Fibroblast of skin of abdomen (primary cell): ENCODE results near the gene UBN2. TPM values are rescaled to one million over a fixed set of nuclear protein-coding genes. Genes with fewer than 3 reads are reported as not detected.
A peak's percentile ranks its signal among the peaks of the same experiment; 100 is the strongest.
"Not testable (repeated sequence)": the region's sequence is repeated elsewhere in the genome, so short reads cannot be mapped to it uniquely, and the experiment has no call there.

Source experiments
- DNase-seq: peaks from one replicate; pipeline ENCODE4 v3.0.0-alpha.2; 2013
- polyA plus RNA-seq, 2 experiments: library from polyadenylated mRNA; unstranded; fragments of 120-200 nt; gene quantifications; one replicate each; pipeline ENCODE4 v1.2.1, GENCODE V29; 2013; ENCODE audit not compliant: insufficient read length in 2 of 2

Gene UBN2
- polyA plus RNA-seq (2013, experiment 1 of 2; ENCODE audit: insufficient read length): 3.1 TPM
- polyA plus RNA-seq (2013, experiment 2 of 2; ENCODE audit: insufficient read length): 3.3 TPM

DNA sequence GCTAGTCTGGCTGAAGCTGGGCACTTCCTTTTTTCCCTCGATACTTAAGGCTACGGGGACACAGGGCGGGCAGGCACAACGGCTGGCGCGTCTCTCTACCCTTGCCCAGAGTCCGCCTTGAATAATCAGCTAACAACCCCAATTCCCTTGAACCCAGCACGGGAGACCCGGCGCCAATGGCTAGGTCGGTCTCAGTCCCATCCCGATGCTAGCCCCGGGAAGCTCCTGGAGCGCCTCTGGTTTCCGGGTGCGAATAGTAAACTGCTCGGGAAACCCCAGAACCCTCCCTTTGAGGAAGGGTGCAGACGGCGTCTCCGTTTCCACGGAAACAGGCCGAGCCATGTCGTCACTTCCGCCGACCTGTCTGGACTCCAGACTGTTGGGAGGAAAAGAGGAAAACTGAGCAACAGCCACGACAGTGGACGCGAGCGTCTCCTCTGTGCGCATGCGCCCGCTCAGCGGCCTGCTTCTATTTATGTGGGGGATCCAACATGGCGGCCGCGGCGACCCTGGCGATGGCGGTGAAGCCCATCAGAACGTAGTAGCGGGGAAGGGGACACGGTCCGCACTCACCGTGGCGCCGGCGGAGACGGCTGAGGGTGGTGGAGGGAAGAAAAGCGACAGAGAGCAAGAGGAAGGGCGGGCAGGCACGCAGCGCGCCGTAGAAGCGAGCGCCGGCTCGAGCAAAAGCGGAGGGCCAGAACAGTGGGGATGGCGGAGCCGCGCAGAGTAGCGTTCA lies at the start of gene UBN2:
UBN2 (plus strand) TSS at position 464 of the 739 bp plus-strand sequence; CDS start at position 712, 248 bp downstream.
- peak; percentile 97 for DNase-seq

DNA sequence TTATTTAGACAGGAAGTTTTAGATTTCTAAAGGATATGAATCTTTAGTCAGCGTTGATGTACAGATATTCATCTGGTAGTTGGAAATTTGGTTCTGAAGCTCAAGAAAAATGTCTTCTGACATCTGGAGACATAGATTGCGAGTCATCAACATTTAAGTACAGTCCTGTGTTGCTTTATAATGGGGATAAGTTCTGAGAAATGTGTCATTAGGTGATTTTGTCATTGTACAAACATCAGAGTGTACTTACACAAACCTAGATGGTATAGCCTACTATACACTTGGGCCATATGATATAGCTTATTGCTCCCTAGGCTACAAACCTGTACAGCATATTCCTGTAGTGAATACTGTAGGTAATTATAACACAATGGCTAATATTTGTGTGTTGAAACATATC lies 49.6 kb upstream of the UBN2 start:
- DNase-seq: peak; percentile 14

DNA sequence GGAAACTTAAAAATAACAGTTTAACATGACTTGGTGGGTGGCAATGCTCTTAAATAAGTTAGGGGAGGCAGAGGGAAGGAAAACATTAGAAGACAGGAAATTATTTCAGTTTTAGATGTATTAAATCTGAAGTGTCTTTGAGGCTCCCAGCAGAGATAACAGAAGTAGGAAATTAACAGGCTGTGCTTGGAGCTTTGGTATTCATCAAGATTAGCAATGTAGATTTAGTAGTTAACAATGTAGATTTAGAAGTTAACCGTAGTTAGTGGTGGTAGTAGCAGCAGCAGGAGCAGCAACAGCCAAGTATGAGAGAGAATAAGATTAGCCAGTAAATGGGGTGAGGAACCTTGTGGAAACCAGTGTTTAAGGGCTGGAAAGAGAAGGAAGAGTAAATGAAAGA lies 48.7 kb upstream of the UBN2 start:
- DNase-seq: no peak

DNA sequence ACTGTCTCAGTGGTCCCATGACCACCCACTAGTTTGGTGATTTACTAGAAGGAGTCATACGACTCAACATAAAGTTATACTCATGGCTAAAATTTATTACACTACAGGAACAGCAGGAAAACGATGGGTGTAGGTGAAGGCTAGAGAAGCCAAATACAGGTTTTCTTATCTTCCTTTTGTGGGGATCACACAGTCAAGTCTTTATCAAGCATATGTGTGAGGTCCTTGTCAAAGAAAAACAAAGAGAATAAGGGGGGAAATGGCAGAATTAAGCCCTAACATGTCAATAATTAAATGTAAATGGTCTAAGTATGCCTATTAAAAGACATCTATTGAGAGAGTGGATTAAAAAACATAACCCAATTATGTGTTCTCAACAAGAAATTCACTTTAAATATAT lies 47.8 kb upstream of the UBN2 start:
- DNase-seq: no peak

DNA sequence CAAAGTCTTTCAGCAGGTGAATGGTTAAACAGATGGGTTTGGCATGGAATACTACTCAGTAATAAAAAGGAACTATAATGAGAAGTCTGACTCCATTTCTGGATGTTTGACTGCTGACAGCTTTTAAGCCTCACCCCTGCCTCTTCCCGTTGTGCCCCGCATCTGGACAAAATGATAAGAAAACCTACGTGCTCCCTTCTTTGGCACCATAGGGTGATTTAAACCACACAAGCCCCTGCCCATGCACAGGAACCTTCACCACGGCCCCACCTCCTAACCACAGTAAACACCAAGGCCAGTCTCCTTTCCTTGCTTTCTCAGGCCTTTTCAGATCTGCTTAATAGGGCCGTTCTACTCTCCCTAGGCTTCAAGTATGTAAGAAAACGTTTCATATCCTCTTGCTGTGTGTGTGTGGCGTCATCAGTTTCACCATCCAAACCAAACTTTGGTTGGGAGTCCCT lies 47.1 kb upstream of the UBN2 start:
- DNase-seq: no peak

DNA sequence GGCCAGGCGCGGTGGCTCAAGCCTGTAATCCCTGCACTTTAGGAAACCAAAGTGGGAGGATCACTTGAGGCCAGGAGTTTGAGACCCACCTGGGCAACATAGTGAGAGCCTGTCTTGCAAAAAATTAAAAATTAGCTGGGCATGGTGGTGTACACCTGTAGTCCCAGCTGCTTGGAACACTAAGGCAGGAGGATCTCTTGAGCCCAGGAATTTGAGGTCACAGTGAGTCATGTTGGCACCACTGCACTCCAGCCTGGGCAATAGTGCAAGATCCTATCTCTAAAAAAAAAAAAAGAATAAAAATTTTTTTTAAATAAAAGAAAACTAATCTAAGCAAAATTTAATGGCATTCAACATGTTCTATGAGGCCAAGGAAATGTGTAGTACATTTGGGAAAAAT lies 44.9 kb upstream of the UBN2 start:
- no peak for DNase-seq

DNA sequence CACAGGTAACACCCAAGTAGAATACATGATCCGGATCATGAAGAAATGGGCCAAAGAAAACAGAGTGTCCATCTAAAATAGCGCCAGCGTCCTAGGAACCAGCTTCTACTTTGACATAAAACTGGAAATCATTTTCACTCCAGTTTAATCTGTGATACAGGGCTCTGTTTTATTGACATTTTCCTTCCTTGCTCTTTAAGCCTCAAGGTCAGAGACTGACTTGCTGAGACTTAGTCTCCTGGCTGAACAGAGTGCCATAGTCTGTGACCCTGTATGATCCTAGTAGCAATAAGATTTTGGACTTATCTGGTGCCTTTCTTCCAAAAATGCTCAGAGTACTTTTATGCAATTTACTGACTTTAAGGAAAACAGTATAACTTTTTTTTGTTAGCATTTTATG lies 41.7 kb upstream of the UBN2 start:
- no peak for DNase-seq

DNA sequence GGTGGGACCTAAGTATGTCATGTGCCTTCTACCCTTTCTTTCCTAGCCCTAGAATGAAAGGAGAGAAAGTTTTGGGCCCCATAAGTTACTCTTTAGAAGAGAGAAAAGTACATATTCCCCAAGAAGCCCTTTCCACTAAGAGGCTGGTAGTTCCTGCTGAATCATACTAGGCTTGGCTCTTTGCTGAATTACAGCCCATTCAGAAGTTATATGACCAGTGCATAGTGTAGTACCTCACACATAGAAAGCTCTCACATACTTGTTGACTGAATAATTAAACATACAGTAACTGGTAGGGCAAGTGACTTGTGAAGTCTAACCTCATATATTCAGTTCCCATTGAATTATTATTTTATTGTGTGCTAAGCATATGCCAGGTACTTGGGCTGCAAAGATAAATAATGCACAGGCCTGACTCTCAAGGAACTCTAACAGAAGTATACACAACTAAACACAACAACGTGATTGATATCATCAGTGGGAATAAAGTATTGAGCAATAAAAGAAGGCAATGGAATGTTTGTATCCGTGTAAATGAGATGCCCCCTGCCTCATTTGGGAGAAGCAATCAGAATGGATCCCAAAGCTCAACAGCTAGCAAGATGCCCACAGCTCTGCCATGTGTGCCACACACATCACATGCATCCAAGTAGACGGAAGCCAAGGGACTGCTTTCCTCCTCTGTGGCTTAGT lies 38.9 kb upstream of the UBN2 start:
- no peak for DNase-seq

DNA sequence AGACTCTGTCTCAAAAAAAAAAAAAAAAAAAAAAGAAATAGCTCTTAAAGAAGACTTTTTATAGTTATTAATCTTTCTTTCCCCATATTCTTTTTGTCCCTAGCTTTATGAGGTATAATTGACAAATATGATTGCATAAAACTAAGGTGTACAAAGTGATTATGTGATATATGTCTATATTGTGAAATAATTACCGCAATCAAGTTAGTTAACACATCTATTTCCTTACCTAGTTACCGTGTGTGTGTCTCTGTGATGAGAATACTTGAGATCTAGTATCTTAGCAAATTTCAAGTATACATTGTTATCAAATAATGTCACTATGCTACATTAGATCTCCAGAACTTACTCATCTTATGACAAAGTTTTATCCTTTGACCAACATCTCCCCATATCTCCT lies 30.7 kb upstream of the UBN2 start:
- no peak for DNase-seq

DNA sequence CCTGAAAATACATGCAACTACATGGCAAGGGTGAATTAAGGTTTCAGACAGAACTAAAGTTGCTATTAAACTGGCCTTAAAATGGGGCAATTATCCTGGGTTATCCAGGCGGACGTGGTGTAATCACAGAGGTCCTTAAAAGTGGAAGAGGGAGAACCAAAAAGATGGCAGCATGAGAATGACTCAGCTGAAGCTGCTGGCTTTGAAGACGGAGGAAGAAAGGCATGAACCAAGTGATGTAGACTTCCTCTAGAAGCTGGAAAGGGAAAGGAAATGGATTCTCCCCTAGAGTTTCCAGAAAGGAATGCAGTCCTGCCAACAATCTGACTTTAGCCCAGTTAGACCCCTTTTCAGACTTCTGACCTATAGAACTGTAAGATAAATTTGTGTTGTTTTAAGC lies 27.0 kb upstream of the UBN2 start:
- DNase-seq: no peak

DNA sequence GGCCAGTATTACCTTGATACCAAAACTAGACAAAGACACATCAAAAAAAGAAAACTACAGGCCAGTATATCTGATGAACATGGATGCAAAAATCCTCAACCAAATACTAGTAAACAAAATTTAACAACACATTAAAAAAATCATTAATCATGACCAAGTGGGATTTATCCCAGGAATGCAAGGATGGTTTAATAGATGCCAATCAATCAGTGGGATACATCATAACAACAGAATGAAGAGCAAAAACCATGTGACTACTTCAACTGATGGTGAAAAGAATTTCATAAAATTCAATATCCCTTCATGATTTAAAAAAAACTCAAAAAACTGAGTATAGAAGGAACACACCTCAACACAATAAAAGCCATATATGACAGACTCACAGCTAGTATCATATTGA lies 25.2 kb upstream of the UBN2 start:
- DNase-seq: no peak

DNA sequence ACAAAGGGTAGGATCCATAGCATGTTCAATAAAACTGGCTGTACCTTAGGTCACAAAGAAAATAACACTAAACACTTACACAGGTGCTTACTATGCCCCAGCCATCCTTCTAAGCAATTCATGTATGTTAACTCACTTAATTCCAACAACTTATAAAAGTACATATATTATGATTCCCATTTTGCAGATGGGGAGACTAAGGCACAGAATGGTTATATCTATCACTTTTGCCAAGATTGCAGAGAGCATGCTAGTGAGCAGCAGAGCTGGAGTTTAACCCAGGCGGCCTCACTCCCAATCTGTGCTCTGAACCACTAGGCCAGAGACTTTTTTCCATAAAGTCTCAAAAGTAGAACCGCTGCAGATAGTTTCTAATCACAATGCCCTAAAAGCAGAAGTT lies 18.9 kb upstream of the UBN2 start:
- DNase-seq: no peak

DNA sequence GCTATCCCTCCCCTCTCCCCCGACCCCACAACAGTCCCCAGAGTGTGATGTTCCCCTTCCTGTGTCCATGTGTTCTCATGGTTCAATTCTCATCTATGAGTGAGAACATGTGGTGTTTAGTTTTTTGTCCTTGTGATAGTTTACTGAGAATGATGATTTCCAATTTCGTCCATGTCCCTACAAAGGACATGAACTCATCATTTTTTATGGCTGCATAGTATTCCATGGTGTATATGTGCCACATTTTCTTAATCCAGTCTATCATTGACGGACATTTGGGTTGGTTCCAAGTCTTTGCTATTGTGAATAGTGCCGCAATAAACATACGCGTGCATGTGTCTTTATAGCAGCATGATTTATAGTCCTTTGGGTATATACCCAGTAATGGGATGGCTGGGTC lies 17.5 kb upstream of the UBN2 start:
- DNase-seq: not testable (repeated sequence)

DNA sequence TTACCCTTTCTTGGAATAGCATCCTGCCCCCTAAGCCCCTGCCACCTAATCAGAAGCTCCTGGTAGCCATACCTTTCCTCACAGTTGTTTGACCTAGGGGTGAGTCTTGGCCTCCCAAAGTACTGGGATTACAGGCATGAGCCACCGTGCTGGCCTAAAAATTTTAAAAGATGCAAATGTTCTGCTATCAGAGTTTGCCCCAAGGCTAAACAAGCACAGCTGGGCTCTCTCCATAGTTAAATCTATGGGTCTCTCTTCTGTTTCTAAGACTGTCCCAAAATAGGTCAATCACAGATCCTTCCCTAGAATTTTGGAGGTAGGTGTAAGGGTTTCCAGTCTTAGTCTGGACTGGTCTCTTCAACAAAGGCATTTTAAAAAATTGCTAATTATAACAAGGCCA lies 12.9 kb upstream of the UBN2 start:
- DNase-seq: no peak

DNA sequence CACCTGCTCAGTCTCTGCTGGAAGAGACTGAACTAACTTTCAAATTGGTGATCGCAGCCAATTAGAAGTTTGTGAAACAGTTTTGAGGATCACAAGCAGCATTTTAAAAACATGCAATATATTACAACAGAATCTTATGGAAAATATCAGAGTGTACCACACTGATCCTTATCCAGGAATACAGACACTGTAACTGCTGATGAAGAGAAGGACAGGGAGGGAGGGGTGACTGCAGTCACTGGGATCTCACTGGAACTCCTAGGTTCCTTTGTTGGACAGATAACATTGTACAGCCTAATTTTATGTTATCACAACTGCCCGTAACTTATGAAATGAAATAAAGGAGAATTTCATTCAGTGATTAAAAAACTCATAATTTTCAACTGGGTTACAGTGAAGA lies 6.8 kb upstream of the UBN2 start:
- DNase-seq: no peak

DNA sequence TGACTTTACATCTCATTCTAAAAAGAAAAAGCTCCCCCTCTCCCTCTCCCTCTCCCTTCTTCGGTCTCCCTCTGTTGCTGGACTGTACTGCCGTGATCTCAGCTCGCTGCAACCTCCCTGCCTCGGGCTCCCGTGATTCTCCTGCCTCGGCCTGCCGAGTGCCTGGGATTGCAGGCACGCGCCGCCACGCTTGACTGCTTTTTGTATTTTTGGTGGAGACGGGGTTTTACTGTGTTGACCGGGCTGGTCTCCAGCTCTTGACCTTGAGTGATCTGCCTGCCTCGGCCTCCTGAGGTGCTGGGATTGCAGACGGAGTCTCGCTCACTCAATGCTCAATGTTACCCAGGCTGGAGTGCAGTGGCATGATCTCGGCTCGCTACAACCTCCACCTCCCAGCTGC lies 6.2 kb upstream of the UBN2 start:
- not testable (repeated sequence) for DNase-seq

DNA sequence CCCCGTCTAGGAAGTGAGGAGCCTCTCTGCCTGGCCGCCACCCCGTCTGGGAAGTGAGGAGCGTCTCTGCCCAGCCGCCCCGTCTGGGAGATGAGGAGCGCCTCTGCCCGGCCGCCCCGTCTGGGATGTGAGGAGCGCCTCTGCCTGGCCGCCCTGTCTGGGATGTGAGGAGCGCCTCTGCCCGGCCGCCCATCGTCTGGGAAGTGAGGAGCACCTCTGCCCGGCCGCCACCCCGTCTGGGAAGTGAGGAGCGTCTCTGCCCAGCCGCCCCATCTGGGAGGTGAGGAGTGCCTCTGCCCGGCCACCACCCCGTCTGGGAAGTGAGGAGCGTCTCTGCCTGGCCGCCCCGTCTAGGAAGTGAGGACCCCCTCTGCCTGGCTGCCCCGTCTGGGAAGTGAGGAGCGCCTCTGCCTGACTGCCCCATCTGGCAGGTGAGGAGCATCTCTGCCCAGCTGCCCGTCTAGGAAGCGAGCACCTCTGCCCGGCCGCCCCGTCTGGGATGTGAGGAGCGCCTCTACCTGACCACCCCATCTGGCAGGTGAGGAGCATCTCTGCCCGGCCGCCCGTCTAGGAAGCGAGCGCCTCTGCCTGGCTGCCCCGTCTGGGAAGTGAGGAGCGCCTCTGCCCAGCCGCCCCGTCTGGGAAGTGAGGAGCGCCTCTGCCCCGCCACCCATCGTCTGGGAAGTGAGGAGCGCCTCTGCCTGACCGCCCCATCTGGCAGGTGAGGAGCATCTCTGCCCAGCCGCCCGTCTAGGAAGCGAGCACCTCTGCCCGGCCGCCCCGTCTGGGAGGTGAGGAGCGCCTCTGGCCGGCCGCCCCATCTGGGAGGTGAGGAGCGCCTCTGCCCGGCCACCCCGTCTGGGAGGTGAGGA lies 5.5 kb upstream of the UBN2 start:
- not testable (repeated sequence) for DNase-seq

DNA sequence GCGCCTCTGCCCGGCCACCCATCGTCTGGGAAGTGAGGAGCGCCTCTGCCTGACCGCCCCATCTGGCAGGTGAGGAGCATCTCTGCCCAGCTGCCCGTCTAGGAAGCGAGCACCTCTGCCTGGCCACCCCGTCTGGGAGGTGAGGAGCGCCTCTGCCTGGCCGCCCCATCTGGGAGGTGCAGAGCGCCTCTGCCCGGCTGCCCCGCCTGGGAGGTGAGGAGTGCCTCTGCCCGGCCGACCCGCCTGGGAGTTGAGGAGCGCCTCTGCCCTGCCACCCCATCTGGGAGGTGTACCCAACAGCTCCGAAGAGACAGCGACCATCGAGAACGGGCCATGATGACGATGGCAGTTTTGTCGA lies 4.9 kb upstream of the UBN2 start:
- not testable (repeated sequence) for DNase-seq

DNA sequence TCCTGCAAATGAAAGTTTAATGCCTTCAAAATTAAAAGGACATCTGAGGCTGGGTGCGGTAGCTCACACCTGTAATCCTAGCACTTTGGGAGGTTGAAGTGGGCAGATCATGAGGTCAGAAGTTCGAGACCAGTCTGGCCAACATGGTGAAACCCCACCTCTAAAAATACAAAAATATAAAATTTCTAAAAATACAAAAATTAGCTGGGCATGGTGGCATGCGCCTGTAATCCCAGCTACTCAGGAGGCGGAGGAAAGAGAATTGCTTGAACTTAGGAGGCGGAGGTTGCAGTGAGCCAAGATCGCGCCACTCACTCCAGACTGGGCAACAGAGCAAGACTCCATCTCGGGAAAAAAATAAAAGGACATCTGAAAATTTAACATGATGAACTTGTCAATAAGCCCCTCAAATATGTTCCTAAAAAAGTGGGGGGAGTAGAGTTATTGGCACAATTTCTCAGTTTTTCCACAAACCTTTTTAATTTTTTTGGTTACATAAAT lies 4.0 kb upstream of the UBN2 start:
- not testable (repeated sequence) for DNase-seq

DNA sequence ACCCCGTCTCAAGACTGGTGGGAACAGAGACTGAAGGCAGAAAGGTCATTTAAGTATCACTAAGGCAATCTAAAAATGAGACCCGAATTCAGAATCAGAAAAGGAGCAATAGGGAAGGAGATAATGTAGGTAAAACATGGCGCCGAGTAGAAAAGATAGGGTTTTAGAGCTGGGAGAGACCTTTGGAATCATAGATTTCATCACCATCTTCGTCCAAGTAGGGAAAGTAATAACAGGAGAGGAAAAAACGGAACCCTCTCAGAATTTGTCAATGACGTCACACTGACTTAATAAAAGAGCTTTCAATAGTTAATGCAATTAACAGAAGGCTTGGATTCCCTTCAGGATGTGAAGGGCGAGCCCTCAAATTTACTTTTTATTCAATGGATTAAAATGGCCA lies 1.0 kb upstream of the UBN2 start:
- DNase-seq: no peak

DNA sequence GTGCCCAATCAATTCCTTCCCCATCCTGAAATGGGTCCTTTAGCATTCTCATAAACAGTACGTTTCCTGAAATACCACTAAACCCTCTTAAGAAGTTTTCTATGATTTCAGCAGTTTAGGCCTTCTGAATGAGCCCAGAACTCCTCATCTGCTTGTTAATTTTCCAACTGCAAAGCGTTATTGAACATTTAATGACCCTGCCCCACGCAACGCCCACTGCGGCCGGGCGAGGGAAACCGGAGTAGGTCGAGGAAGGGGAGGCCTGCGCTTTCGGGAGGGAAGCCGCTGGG lies 608 bp upstream of the UBN2 start:
- DNase-seq: no peak

DNA sequence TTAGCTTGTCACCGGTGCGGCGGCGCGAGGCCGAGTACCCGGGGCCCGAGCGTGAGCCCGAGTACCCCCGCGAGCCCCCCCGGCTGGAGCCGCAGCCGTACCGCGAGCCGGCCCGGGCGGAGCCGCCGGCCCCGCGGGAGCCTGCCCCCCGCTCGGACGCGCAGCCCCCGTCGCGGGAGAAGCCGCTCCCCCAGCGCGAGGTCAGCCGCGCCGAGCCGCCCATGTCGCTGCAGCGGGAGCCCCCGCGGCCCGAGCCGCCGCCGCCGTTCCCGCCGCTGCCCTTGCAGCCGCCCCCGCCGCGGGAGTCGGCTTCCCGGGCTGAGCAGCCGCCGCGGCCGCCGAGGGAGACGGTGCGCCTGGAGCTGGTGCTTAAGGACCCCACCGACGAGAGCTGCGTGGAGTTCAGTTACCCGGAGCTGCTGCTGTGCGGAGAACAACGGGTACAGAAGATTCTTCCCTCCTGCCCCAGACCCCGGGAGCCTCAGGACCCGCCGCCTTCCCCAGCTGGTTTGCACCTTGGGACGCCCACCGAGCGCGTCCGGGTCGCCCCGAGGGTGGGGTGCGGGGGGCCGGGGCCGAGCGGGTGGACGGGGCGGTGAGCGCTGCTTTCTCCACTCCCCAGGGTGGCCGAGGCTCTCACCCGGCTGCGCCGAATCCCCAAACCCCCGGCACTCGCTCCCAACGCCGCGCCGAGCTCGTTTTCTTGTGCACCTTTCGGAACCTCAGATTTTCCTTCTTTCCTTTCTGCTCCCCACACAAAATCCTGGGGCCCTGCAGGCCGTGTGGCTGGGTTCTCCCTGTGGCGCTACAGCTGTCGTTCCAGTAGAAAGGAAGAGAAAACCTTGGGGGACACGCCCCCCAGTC lies 708 bp downstream of the UBN2 start:
- peak; percentile 10 for DNase-seq
